HG03025 (cell line): Measurements from ENCODE around the gene MYEOV.

Source experiments
- ATAC-seq: cut with Tn5 transposase; IDR thresholded peaks from one replicate; pipeline ENCODE4 v1.9.1; 2021; ENCODE audit warnings: mild to moderate bottlenecking, moderate library complexity; ENCODE audit not compliant: unreplicated experiment, low FRiP score

The MYEOV gene

GRCh38 chr11:69312453-69313404, 18.8 kb downstream of the MYEOV start:
- ATAC-seq, result no peak

GRCh38 chr11:69313992-69314391, 20.0 kb downstream of the MYEOV start:
- ATAC-seq, result no peak

GRCh38 chr11:69314555-69314954, 20.6 kb downstream of the MYEOV start:
- ATAC-seq, result no peak

- ATAC-seq, result no peak
Measured at GRCh38 chr11:69316956-69317355, 23.0 kb downstream of the MYEOV start.

- ATAC-seq, result no peak
Measured at GRCh38 chr11:69317401-69318092, 23.6 kb downstream of the MYEOV start.

GRCh38 chr11:69318093-69318420, 24.1 kb downstream of the MYEOV start:
- no peak for ATAC-seq

- no peak for ATAC-seq
Measured at GRCh38 chr11:69319255-69320106, 25.5 kb downstream of the MYEOV start.

- ATAC-seq, result no peak
Measured at GRCh38 chr11:69320326-69320725, 26.4 kb downstream of the MYEOV start.

- no peak for ATAC-seq
Measured at GRCh38 chr11:69320756-69321741, 27.1 kb downstream of the MYEOV start.

- no peak for ATAC-seq
Measured at GRCh38 chr11:69321877-69322361, 28.0 kb downstream of the MYEOV start.

GRCh38 chr11:69325446-69325845, 31.5 kb downstream of the MYEOV start:
- no peak for ATAC-seq

- ATAC-seq, result no peak
Measured at GRCh38 chr11:69326622-69327219, 32.8 kb downstream of the MYEOV start.

- ATAC-seq, result no peak
Measured at GRCh38 chr11:69327741-69328191, 33.8 kb downstream of the MYEOV start.

GRCh38 chr11:69328231-69328630, 34.3 kb downstream of the MYEOV start:
- ATAC-seq, result no peak

GRCh38 chr11:69329581-69329980, 35.6 kb downstream of the MYEOV start:
- ATAC-seq, result no peak

GRCh38 chr11:69330330-69330729, 36.4 kb downstream of the MYEOV start:
- no peak for ATAC-seq

- ATAC-seq, result no peak
Measured at GRCh38 chr11:69333149-69333710, 39.3 kb downstream of the MYEOV start.

GRCh38 chr11:69333879-69334278, 39.9 kb downstream of the MYEOV start:
- ATAC-seq, result no peak
